ENCODE results near the gene GRIP1.
"Not testable (repeated sequence)": the region's sequence is repeated elsewhere in the genome, so short reads cannot be mapped to it uniquely, and the experiment has no call there.

GRIP1 gene

DNA sequence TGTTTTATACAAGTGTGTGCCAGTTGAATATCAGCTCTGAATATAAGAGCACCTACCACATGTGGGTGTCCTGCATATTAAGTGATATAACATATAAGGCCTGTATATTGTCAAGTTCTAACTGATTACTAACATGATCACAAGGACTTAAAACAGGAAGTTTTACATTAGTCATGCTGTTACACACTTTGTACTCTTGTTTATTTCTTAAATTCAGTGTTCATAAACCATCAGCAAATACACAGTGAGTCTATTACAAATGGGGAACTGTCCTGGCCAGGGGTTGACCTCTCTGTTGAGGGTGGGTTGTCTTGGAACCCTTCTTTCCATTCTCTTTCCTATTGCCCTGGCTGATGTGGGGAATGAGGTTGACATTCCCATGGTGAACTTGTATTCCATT, 357.4 kb downstream of the GRIP1 start:
- in situ Hi-C loops (cut with MboI; ENCODE audit: low pct_unique_long_range_greater_than_20kb, low sequenced_read_pairs) = no loop called here
- DNase-seq = no peak

DNA sequence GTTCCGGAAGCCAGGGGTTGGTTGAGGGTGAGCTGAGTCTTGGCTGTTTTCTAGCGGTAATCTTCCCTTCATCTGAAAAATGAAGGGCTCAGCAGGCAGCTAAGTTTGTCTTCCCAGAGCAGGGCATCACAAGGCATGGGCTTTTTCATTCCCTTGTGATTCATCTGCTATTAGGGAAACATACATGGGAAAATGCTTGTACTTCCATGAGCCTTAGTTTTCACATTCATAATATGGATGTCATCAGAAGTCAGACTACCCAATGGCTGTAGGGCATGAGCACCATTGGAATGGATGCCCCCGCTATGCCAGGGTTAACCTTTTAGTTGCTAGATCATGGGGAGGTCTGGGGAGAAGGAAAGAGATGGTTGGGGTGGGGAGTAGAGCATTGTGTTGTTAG, 357.9 kb downstream of the GRIP1 start:
- in situ Hi-C loops (cut with MboI; ENCODE audit: low pct_unique_long_range_greater_than_20kb, low sequenced_read_pairs) = no loop called here
- no peak for DNase-seq

GRCh38 chr12:66319266-66319954, 359.5 kb downstream of the GRIP1 start:
- DNase-seq = no peak
- in situ Hi-C loops (cut with MboI; ENCODE audit: low pct_unique_long_range_greater_than_20kb, low sequenced_read_pairs) = no loop called here

DNA sequence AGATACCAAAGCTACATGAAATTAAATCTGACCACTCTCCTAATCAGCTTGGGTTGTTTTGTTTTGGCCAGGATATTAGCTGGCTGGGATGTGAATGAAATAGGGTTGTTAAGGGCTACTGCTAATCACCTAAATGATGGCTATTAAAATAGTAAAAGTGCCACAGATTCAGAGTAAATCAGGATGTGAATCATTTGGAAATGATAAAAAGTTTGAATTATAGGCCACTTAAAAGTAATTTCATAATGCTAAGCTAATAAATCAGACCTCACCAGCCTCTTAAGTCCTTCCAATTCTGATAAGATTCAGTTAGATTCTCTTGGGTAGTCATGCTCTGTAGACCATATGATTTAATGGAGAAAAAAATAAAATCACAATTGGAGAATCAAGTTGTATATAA, 364.6 kb downstream of the GRIP1 start:
- in situ Hi-C loops (cut with MboI; ENCODE audit: low pct_unique_long_range_greater_than_20kb, low sequenced_read_pairs) = no loop called here
- no peak for DNase-seq

DNA sequence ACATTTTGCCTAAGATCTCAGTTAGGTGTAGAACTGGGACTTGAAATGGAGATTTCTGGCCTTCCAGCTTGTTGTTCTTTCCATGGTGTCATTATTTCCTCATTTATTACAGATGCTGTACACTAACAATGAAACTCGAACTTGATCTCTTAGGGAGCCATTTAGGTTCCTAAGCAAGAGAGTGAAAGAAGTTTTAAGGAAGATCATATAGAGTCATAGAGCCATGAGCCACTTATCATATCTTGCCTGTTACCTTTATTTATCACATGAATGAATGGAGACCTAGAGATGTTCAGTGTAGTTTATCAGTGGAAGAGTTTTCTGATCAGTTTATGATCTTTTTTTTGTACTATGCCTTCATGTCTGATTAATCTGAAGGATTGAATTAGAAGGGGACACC, 366.7 kb downstream of the GRIP1 start:
- DNase-seq = no peak
- in situ Hi-C loops (cut with MboI; ENCODE audit: low pct_unique_long_range_greater_than_20kb, low sequenced_read_pairs) = no loop called here

DNA sequence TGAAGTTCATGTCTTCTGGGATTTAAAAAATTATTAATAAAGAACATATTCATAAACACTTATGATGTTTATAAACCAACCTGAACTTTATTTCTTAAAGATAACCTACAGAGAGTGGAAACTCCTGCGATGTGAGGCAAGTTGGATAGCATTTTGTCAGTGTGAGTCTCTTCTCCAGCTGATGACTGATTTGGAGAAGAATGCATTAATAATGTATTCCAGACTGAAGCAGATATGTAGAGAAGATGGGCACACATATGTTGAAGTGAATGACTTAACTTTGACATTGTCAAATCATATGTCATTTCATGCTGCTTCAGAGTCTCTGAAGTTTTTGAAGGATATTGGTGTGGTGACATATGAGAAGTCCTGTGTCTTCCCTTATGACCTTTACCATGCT, 369.3 kb downstream of the GRIP1 start:
- DNase-seq = no peak
- in situ Hi-C loops (cut with MboI; ENCODE audit: low pct_unique_long_range_greater_than_20kb, low sequenced_read_pairs) = no loop called here

GRCh38 chr12:66304296-66304900, 374.5 kb downstream of the GRIP1 start:
- peak; percentile 8 for DNase-seq
- in situ Hi-C loops (cut with MboI; ENCODE audit: low pct_unique_long_range_greater_than_20kb, low sequenced_read_pairs) = no loop called here

DNA sequence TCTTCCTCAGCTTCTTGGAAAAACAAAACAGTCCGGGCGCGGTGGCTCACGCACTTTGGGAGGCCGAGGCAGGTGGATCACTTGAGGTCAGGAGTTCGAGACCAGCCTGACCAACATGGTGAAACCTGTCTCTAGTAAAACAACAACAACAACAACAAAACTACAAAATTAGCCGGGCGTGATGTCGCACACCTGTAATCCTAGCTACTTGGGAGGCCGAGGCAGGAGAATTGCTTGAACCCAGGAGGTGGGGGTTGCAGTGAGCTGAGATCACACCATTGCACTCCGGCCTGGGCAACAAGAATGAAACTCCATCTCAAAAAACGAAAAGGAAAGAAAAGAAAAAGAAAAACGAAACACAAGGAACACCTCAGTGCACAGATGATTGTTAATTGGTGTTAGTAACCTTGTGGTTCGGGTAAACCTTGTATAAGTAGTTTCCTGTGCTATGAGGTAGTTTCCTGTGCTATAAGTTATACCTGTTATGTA, 375.5 kb downstream of the GRIP1 start:
- in situ Hi-C loops (cut with MboI; ENCODE audit: low pct_unique_long_range_greater_than_20kb, low sequenced_read_pairs); DNase-seq: not testable (repeated sequence)

DNA sequence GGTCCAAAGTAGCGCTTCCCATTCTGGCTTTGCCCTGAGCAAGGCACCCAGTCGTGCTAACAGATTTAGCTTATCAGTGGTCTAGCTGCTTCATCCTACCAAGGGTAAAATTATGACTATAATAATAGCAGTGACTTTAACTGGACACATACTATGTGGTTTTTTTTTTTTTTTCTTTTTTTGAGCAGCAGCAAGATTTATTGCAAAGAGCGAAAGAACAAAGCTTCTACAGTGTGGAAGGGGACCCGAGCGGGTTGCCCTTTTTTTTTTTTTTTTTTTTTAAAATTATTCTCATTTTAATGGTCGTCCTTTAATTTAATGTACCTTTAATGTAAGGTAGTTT, 376.1 kb downstream of the GRIP1 start:
- no peak for DNase-seq
- in situ Hi-C loops (cut with MboI; ENCODE audit: low pct_unique_long_range_greater_than_20kb, low sequenced_read_pairs) = no loop called here

DNA sequence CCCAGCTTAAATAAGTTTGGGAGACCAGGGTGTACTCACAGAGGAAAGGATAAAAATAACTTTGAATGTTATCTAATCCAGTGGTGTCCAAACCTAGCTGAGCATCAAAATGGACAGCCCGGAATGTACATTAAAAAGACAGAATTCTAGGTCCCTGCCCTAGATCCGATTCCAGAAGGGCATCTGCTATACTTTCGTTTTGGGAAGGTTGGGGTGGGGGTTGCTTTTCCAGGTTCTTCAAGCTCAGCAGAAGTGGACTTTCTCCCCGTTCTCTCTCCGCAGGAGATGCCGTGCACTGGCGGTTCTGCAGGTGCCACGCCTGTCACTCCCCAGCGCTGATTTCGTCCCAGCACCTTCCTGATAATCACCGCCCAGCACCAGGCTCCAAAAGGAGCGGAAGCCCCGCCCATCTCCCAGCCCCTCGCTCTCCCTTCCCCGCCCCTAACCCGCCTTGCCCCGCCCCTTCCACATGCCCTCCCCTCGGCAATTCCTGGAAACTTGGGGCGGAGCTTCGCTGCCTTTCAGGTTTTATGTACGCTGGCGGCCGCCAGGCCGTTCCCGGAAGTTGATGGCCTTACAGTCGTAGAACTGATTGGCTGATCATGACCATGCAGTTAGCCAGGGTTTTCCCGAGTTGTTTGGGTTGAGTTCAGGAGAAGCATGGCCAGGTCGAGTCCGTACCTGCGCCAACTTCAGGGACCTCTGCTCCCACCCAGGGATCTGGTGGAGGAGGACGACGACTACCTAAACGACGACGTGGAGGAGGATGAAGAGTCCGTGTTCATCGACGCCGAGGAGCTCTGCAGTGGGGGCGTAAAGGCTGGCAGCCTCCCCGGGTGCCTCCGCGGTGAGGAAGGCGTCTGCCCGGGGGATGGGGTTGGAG, 376.7 kb downstream of the GRIP1 start, which contains the start of gene HELB:
TSS of gene HELB (plus strand) at position 550 of the 883 bp plus-strand sequence. CDS start at position 661, 111 bp downstream.
- DNase-seq = peak; percentile 93
- in situ Hi-C loops (cut with MboI; ENCODE audit: low pct_unique_long_range_greater_than_20kb, low sequenced_read_pairs) = no loop called here

DNA sequence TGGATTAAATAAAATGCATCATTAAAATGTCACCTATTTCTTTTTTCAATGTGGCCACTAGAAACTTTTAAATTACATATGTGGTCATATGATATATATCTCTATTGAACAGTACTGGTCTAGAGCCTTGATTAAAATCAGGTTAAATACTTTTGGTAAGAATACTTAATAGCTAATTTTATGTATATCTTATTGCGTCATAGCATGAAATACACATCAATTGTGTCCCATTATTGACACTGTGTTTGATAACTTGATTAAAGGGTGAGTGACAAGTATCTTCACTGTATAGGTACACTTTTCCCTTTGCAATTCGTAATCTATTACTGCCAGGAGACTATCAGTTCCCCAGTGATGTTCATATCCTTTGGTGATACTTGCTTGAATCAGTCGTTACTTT, 381.0 kb downstream of the GRIP1 start:
- no peak for DNase-seq
- in situ Hi-C loops (cut with MboI; ENCODE audit: low pct_unique_long_range_greater_than_20kb, low sequenced_read_pairs) = no loop called here

All from KBM-7 (cell line).